ENCODE results near the gene PDE4B.

PDE4B gene

DNA sequence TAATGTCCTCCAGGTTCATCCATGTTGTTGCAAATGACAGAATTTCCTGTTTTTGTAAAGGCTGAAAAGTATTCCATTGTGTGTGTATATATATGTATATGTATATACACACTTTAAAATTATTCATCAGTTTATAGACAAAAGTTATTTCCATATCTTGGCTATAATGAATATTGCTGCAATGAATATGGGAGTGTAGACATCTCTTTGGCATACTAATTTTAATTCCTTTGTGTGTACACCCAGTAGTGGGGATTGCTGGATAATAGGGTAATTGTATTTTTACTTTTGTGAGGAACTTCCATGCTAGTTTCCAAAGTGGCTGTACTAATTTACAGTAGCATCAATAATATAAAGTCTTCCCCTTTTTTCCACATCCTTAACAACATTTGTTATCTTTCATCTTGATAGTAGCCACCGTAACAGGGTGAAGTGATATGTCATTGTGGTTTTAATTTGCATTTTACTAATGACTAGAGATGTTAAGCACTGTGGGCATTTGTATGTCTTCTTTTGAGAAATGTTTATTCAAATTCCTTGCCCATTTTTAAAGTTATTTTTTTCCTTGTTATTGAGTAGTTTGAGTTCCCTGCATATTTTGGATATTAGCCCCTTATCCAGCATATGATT lies 243.0 kb downstream of the PDE4B start:
- no peaks in the 10 kb centered on the region for H3K9me3 ChIP-seq (ENCODE audit: low read length)
- H3K27ac ChIP-seq (ENCODE audit: low read depth, low read length, poor library complexity, severe bottlenecking), result no peak overlapping the region
- H4K20me1 ChIP-seq (ENCODE audit: insufficient read depth, low read length), result no peaks in the 10 kb centered on the region
- no peaks in the 10 kb centered on the region for H3K79me2 ChIP-seq (ENCODE audit: insufficient read depth, low read length)
- H3K9me2 ChIP-seq (ENCODE audit: low read depth, low read length), result no peaks in the 10 kb centered on the region
- H3F3A ChIP-seq (ENCODE audit: insufficient read depth, low read length), result no peaks in the 10 kb centered on the region
- H3K4me1 ChIP-seq (ENCODE audit: insufficient read depth, low read length, severe bottlenecking), result peaks cover 3% of the 10 kb centered on the region
- H3K36me3 ChIP-seq (ENCODE audit: insufficient read depth, low read length), result peaks cover under 1% of the 10 kb centered on the region; the same call in 1 of the 2 replicates
- H3K9ac ChIP-seq (ENCODE audit: low read length), result no peak overlapping the region
- H3K27me3 ChIP-seq (ENCODE audit: insufficient read depth, low read length), result no peaks in the 10 kb centered on the region
- H3K4me2 ChIP-seq (ENCODE audit: low read length), result no peak overlapping the region
- TF ChIP-seq, protein P1, sequence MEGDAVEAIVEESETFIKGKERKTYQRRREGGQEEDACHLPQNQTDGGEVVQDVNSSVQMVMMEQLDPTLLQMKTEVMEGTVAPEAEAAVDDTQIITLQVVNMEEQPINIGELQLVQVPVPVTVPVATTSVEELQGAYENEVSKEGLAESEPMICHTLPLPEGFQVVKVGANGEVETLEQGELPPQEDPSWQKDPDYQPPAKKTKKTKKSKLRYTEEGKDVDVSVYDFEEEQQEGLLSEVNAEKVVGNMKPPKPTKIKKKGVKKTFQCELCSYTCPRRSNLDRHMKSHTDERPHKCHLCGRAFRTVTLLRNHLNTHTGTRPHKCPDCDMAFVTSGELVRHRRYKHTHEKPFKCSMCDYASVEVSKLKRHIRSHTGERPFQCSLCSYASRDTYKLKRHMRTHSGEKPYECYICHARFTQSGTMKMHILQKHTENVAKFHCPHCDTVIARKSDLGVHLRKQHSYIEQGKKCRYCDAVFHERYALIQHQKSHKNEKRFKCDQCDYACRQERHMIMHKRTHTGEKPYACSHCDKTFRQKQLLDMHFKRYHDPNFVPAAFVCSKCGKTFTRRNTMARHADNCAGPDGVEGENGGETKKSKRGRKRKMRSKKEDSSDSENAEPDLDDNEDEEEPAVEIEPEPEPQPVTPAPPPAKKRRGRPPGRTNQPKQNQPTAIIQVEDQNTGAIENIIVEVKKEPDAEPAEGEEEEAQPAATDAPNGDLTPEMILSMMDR (IDR thresholded peaks at IDR 0.05; ENCODE audit: low read length), result no peak
- TF ChIP-seq EZH2 (IDR thresholded peaks at IDR 0.05; ENCODE audit: borderline replicate concordance, low read length), result no peak
- no peak overlapping the region for H2AFZ ChIP-seq (ENCODE audit: low read length)
- H3K4me3 ChIP-seq (ENCODE audit: low read depth, low read length, poor library complexity, severe bottlenecking), result no peak overlapping the region

DNA sequence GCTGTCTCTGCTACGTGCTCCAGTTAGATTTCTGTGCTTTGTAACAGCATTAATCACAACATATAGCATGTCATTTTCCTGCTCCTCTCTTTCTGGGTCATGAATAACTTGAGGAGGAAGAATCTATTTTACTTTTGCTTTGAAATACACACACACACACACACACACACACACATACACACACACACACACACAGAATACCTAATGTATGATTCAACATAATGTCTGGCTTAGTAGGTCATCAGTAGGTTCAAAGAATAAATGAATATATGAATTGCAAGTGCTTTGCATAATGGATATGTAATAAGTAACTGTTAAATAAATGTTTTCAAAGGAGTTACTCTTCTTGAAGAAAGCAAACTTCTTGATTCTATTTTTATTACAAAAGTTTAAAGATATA lies 249.0 kb downstream of the PDE4B start:
- Histone ChIP-seq H3F3A (ENCODE audit: insufficient read depth, low read length) (no peaks in the 10 kb centered on the region), H4K20me1 (ENCODE audit: insufficient read depth, low read length) (no peaks in the 10 kb centered on the region), H3K4me3 (ENCODE audit: low read depth, low read length, poor library complexity, severe bottlenecking) (no peak overlapping the region), H2AFZ (ENCODE audit: low read length) (no peak overlapping the region), H3K4me2 (ENCODE audit: low read length) (no peak overlapping the region), H3K36me3 (ENCODE audit: insufficient read depth, low read length) (no peaks in the 10 kb centered on the region; the same call in 1 of the 2 replicates), H3K9ac (ENCODE audit: low read length) (no peak overlapping the region), H3K27ac (ENCODE audit: low read depth, low read length, poor library complexity, severe bottlenecking) (no peak overlapping the region), H3K27me3 (ENCODE audit: insufficient read depth, low read length) (no peaks in the 10 kb centered on the region), H3K79me2 (ENCODE audit: insufficient read depth, low read length) (no peaks in the 10 kb centered on the region), H3K4me1 (ENCODE audit: insufficient read depth, low read length, severe bottlenecking) (no peaks in the 10 kb centered on the region), H3K9me2 (ENCODE audit: low read depth, low read length) (no peaks in the 10 kb centered on the region), H3K9me3 (ENCODE audit: low read length) (no peaks in the 10 kb centered on the region)
- TF ChIP-seq, protein P1 (IDR thresholded peaks at IDR 0.05; ENCODE audit: low read length), result no peak
- no peak for TF ChIP-seq EZH2 (IDR thresholded peaks at IDR 0.05; ENCODE audit: borderline replicate concordance, low read length)

- Histone ChIP-seq H2AFZ (ENCODE audit: low read length) (no peak overlapping the region), H3F3A (ENCODE audit: insufficient read depth, low read length) (no peaks in the 10 kb centered on the region), H3K9me3 (ENCODE audit: low read length) (no peaks in the 10 kb centered on the region), H3K36me3 (ENCODE audit: insufficient read depth, low read length) (no peaks in the 10 kb centered on the region), H3K79me2 (ENCODE audit: insufficient read depth, low read length) (no peaks in the 10 kb centered on the region), H3K4me3 (ENCODE audit: low read depth, low read length, poor library complexity, severe bottlenecking) (no peak overlapping the region), H3K4me1 (ENCODE audit: insufficient read depth, low read length, severe bottlenecking) (no peaks in the 10 kb centered on the region), H4K20me1 (ENCODE audit: insufficient read depth, low read length) (no peaks in the 10 kb centered on the region), H3K4me2 (ENCODE audit: low read length) (no peak overlapping the region), H3K9me2 (ENCODE audit: low read depth, low read length) (no peaks in the 10 kb centered on the region), H3K27ac (ENCODE audit: low read depth, low read length, poor library complexity, severe bottlenecking) (no peak overlapping the region), H3K9ac (ENCODE audit: low read length) (no peak overlapping the region), H3K27me3 (ENCODE audit: insufficient read depth, low read length) (no peaks in the 10 kb centered on the region)
- TF ChIP-seq, protein P1 (IDR thresholded peaks at IDR 0.05; ENCODE audit: low read length), result no peak
- no peak for TF ChIP-seq EZH2 (IDR thresholded peaks at IDR 0.05; ENCODE audit: borderline replicate concordance, low read length)
These were observed 250.5 kb downstream of the PDE4B start for GRCh38 chr1:66043186-66043585.
